IMR-90 (cell line): ENCODE data around the gene RNF148.

Source experiments
- BHLHE40 ChIP-seq: fragments of 150-350 bp; IDR thresholded peaks from 2 replicates; pipeline ENCODE4 v1.6.1; 2016; ENCODE audit warnings: mild to moderate bottlenecking, low read depth, low read length
- CEBPB ChIP-seq: IDR thresholded peaks from 2 replicates; pipeline ENCODE4 v1.6.1; 2012; ENCODE audit warnings: low read depth, low read length, improper control_type of control experiment
- MAFK ChIP-seq: IDR thresholded peaks from 2 replicates; pipeline ENCODE4 v1.6.1; 2012; ENCODE audit warnings: low read depth, low read length, improper control_type of control experiment
- MXI1 ChIP-seq: IDR thresholded peaks from 2 replicates; pipeline ENCODE4 v1.6.1; 2012; ENCODE audit warnings: low read depth, mild to moderate bottlenecking, low read length, moderate library complexity, borderline replicate concordance
- POLR2A ChIP-seq: IDR thresholded peaks from 2 replicates; pipeline ENCODE4 v1.6.1; 2012; ENCODE audit warnings: mild to moderate bottlenecking, low read depth, low read length
- RAD21 ChIP-seq: IDR thresholded peaks from 2 replicates; pipeline ENCODE4 v1.6.1; 2012; ENCODE audit warnings: low read length, improper control_type of control experiment
- RFX5 ChIP-seq: IDR thresholded peaks from 2 replicates; pipeline ENCODE4 v1.8.0; 2012; ENCODE audit warnings: low read depth, mild to moderate bottlenecking, low read length, moderate library complexity
- SMC3 ChIP-seq: fragments of 150-350 bp; IDR thresholded peaks from 2 replicates; pipeline ENCODE4 v1.6.1; 2016; ENCODE audit warnings: low read depth, mild to moderate bottlenecking, antibody characterized with exemption, low read length, moderate library complexity
- USF2 ChIP-seq: fragments of 150-350 bp; IDR thresholded peaks from 2 replicates; pipeline ENCODE4 v1.6.1; 2017; ENCODE audit warnings: mild to moderate bottlenecking, antibody characterized with exemption, low read length, low read depth
- TF ChIP-seq, protein P1 (sequence below): conservative IDR thresholded peaks from 2 replicates; pipeline ENCODE4 v1.5.1; 2012; ENCODE audit warnings: mild to moderate bottlenecking, low read depth, low read length, improper control_type of control experiment

- TF ChIP-seq, protein P1, sequence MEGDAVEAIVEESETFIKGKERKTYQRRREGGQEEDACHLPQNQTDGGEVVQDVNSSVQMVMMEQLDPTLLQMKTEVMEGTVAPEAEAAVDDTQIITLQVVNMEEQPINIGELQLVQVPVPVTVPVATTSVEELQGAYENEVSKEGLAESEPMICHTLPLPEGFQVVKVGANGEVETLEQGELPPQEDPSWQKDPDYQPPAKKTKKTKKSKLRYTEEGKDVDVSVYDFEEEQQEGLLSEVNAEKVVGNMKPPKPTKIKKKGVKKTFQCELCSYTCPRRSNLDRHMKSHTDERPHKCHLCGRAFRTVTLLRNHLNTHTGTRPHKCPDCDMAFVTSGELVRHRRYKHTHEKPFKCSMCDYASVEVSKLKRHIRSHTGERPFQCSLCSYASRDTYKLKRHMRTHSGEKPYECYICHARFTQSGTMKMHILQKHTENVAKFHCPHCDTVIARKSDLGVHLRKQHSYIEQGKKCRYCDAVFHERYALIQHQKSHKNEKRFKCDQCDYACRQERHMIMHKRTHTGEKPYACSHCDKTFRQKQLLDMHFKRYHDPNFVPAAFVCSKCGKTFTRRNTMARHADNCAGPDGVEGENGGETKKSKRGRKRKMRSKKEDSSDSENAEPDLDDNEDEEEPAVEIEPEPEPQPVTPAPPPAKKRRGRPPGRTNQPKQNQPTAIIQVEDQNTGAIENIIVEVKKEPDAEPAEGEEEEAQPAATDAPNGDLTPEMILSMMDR, result no peak
- TF ChIP-seq POLR2A (no peak), BHLHE40 (no peak), USF2 (no peak), SMC3 (no peak), RFX5 (no peak), MAFK (no peak), CEBPB (no peak), MXI1 (no peak), RAD21 (no peak)
These were observed 24.2 kb upstream of the RNF148 start for GRCh38 chr7:122726881-122727280.
